K562 (cell line): ENCODE measurements around the gene GEN1. TPM values are rescaled to one million over a fixed set of nuclear protein-coding genes. Genes with fewer than 3 reads are reported as not detected.
A peak's percentile ranks its signal among the peaks of the same experiment; 100 is the strongest.

Source experiments
- CGGBP1 ChIP-seq: fragments of 250-450 bp; sonication (Bioruptor Pico); IDR thresholded peaks from 2 replicates; pipeline ENCODE4 v1.9.0; 2021; ENCODE audit warnings: mild to moderate bottlenecking
- CREB5 ChIP-seq: fragments of 250-450 bp; sonication (Bioruptor Pico); IDR thresholded peaks from 2 replicates; pipeline ENCODE4 v1.5.0; 2020; ENCODE audit warnings: mild to moderate bottlenecking
- FOSL1 ChIP-seq: fragments of 200-800 bp; sonication (Bioruptor generic); conservative IDR thresholded peaks from 2 replicates; pipeline ENCODE4 v1.6.1; 2016; ENCODE audit warnings: missing genetic modification characterization, missing compliant biosample characterization
- HDAC3 ChIP-seq: fragments of 450-650 bp; IDR thresholded peaks from 2 replicates; pipeline ENCODE4 v1.6.1; 2018; ENCODE audit warnings: borderline replicate concordance, mild to moderate bottlenecking, moderate library complexity; ENCODE audit not compliant: partially characterized antibody
- HDGF ChIP-seq: fragments of 450-650 bp; IDR thresholded peaks from 2 replicates; pipeline ENCODE4 v1.6.1; 2016
- MAX ChIP-seq: sonication (generic); formaldehyde crosslinking; IDR thresholded peaks from 2 replicates; pipeline ENCODE4 v1.9.0; 2022; ENCODE audit warnings: mild to moderate bottlenecking, missing genetic modification reagents
- NR3C1 ChIP-seq: sonication (generic); formaldehyde crosslinking; IDR thresholded peaks from 2 replicates; pipeline ENCODE4 v1.8.1; 2022; ENCODE audit warnings: missing genetic modification reagents
- PCBP1 ChIP-seq: fragments of 200-400 bp; formaldehyde crosslinking; IDR thresholded peaks from 2 replicates; pipeline ENCODE4 v1.6.1; 2018; ENCODE audit warnings: mild to moderate bottlenecking, low read depth, low read length; ENCODE audit not compliant: poor library complexity, severe bottlenecking
- PHB2 ChIP-seq: fragments of 450-650 bp; IDR thresholded peaks from 2 replicates; pipeline ENCODE4 v1.6.1; 2017; ENCODE audit warnings: low read depth
- PHTF2 ChIP-seq: fragments of 250-450 bp; sonication (Bioruptor Pico); IDR thresholded peaks from 2 replicates; pipeline ENCODE4 v1.5.0; 2021; ENCODE audit warnings: mild to moderate bottlenecking
- PRMT5 ChIP-seq: sonication (generic); formaldehyde crosslinking; IDR thresholded peaks from 2 replicates; pipeline ENCODE4 v1.5.0; 2020; ENCODE audit warnings: missing genetic modification reagents
- SLC30A9 ChIP-seq: fragments of 250-450 bp; sonication (Bioruptor Pico); IDR thresholded peaks from 2 replicates; pipeline ENCODE4 v1.8.0; 2022; ENCODE audit warnings: mild to moderate bottlenecking, moderate library complexity
- SMAD3 ChIP-seq: fragments of 450-650 bp; formaldehyde crosslinking; conservative IDR thresholded peaks from 2 replicates; pipeline ENCODE4 v1.4.0; 2020; ENCODE audit warnings: mild to moderate bottlenecking
- SP2 ChIP-seq: IDR thresholded peaks from 2 replicates; pipeline ENCODE4 v1.6.1; 2011; ENCODE audit warnings: mild to moderate bottlenecking, low read depth, low read length, moderate library complexity; ENCODE audit not compliant: poor library complexity, severe bottlenecking; ENCODE audit errors: extremely low read depth
- SPI1 ChIP-seq: IDR thresholded peaks from 2 replicates; pipeline ENCODE4 v1.6.1; 2011; ENCODE audit warnings: low read depth, low read length, control low read depth, borderline replicate concordance
- TAF15 ChIP-seq: fragments of 200-400 bp; formaldehyde crosslinking; IDR thresholded peaks from 2 replicates; pipeline ENCODE4 v1.6.1; 2017; ENCODE audit warnings: mild to moderate bottlenecking, low read depth, low read length, moderate library complexity
- TEAD4 ChIP-seq, 2 experiments: sonication (generic) in 1 of 2; formaldehyde crosslinking in 1 of 2; IDR thresholded peaks; 2 replicates each; pipeline versions ENCODE4 v1.6.1 to v1.8.0; 2012 to 2022; ENCODE audit warnings: borderline replicate concordance in 1 of 2, inconsistent platforms in 1 of 2, low read length in 1 of 2, mild to moderate bottlenecking in 1 of 2, missing genetic modification reagents in 1 of 2
- TFAM ChIP-seq: fragments of 250-450 bp; sonication (Bioruptor Pico); conservative IDR thresholded peaks from 2 replicates; pipeline ENCODE4 v1.5.0; 2021; ENCODE audit warnings: mild to moderate bottlenecking, moderate library complexity
- ZBTB2 ChIP-seq: fragments of 450-650 bp; IDR thresholded peaks from 2 replicates; pipeline ENCODE4 v1.6.1; 2016; ENCODE audit warnings: antibody characterized with exemption
- ZBTB33 ChIP-seq: sonication (generic); formaldehyde crosslinking; IDR thresholded peaks from 2 replicates; pipeline ENCODE4 v1.8.1; 2023; ENCODE audit warnings: mild to moderate bottlenecking, missing genetic modification reagents
- ZNF354B ChIP-seq: fragments of 250-450 bp; sonication (Bioruptor Pico); IDR thresholded peaks from 2 replicates; pipeline ENCODE4 v1.4.0; 2020
- ZNF551 ChIP-seq: fragments of 250-450 bp; sonication (Bioruptor Pico); IDR thresholded peaks from 2 replicates; pipeline ENCODE4 v1.5.0; 2021; ENCODE audit warnings: mild to moderate bottlenecking, moderate library complexity
- ZNF699 ChIP-seq: fragments of 250-450 bp; sonication (Bioruptor Pico); IDR thresholded peaks from 2 replicates; pipeline ENCODE4 v1.8.0; 2021; ENCODE audit warnings: mild to moderate bottlenecking, moderate library complexity; ENCODE audit not compliant: insufficient replicate concordance
- ZNF76 ChIP-seq: fragments of 250-450 bp; sonication (Bioruptor Pico); IDR thresholded peaks from 2 replicates; pipeline ENCODE4 v1.4.0; 2020; ENCODE audit warnings: mild to moderate bottlenecking, moderate library complexity, borderline replicate concordance
- polyA plus RNA-seq, 8 experiments: library from polyadenylated mRNA; depleted of rRNA in 4 of 8; stranded (reverse) in 5 of 8; unstranded in 3 of 8; fragments of >200 nt; fragmentation: Nextera tagmentation in 2 of 8; fragmentation: Illumina TruSeq in 1 of 8; extraction: Ambion mirVana in 2 of 8; extraction: Trizol in 1 of 8; gene quantifications; 2 replicates each; pipeline versions ENCODE4 v1.2.1 to v1.2.3, GENCODE V29; 2011 to 2014; ENCODE audit warnings: inconsistent platforms in 1 of 8, missing spikeins in 1 of 8
- total RNA-seq, 7 experiments: library from RNA; depleted of rRNA in 6 of 7; stranded (reverse); fragments of >200 nt in 6 of 7; fragmentation: Illumina TruSeq in 2 of 7; extraction: Trizol in 2 of 7; gene quantifications; 2 replicates each; pipeline versions ENCODE4 v1.2.1 to v1.2.3, GENCODE V29; 2011 to 2021; ENCODE audit warnings: low replicate concordance in 1 of 7

Gene GEN1
- total and polyA plus RNA-seq, 9 of the 15 experiments (the other 6 are each of a cell fraction or from before 2014, with no cell fraction given): 8.6 to 39.7 (median 24.5) TPM

- TF ChIP-seq CGGBP1 (CRISPR knock-in tag) (no peak), ZNF76 (CRISPR knock-in tag) (no peak), PHTF2 (CRISPR knock-in tag) (no peak), ZNF551 (CRISPR knock-in tag) (no peak), TAF15 (no peak), ZBTB33 (CRISPR knock-in tag) (no peak), CREB5 (no peak), HDAC3 (no peak), SMAD3 (CRISPR knock-in tag) (0 out of 2 replicates have a peak, but pooled peaks have one; percentile 9), MAX (CRISPR knock-in tag) (no peak), SP2 (no peak), TFAM (no peak), ZBTB2 (no peak), TEAD4 (IDR thresholded peaks at IDR 0.05; ENCODE audit: low read length) (peak; percentile 92), TEAD4 (CRISPR knock-in tag; IDR thresholded peaks at IDR 0.05; ENCODE audit: borderline replicate concordance) (no peak), HDGF (no peak), SPI1 (no peak), PHB2 (0 out of 2 replicates have a peak, but pooled peaks have one; percentile 24), NR3C1 (CRISPR knock-in tag) (no peak), FOSL1 (tag) (no peak), ZNF699 (CRISPR knock-in tag) (no peak), ZNF354B (CRISPR knock-in tag) (no peak), PRMT5 (CRISPR knock-in tag) (no peak), SLC30A9 (CRISPR knock-in tag) (no peak), PCBP1 (no peak)
Observed at GRCh38 chr2:17717666-17718065, 36.3 kb upstream of the GEN1 start (continued).
